Measurements from ENCODE around the gene ZNF519.
"Not testable (repeated sequence)": the region's sequence is repeated elsewhere in the genome, so short reads cannot be mapped to it uniquely, and the experiment has no call there.

- not testable (repeated sequence) for TF ChIP-seq EZH2 (IDR thresholded peaks at IDR 0.05; ENCODE audit: borderline replicate concordance, low read length); CTCF (conservative IDR thresholded peaks at IDR 0.05 in 1 of 2, IDR thresholded peaks at IDR 0.05 in 1 of 2; ENCODE audit: extremely low read depth in 1 of 2, insufficient read depth in 1 of 2, low read depth in 1 of 2, low read length in 2 of 2)
Measured at GRCh38 chr18:14175404-14175803, 43.2 kb upstream of the ZNF519 start.

Measured in mammary epithelial cell (primary cell).